K562 (cell line): ENCODE data around the gene CDC6. TPM values are rescaled to one million over a fixed set of nuclear protein-coding genes. Genes with fewer than 3 reads are reported as not detected.

Experiments
- ATAC-seq: fragments of 200-7000 bp; cut with Tn5 transposase; 3 replicates; pipeline ENCODE4 v1.9.1; 2020; ENCODE audit warnings: moderate library complexity
- Bru-seq: library from RNA; stranded (reverse); fragments of 400-500 nt; gene quantifications from one replicate; lab custom pipeline; 2021; lab: Mats Ljungman, UMichigan
- BruChase-seq, 2 experiments: library from RNA; stranded (reverse); fragments of 400-500 nt; gene quantifications; one replicate each; lab custom pipeline; 2021; lab: Mats Ljungman, UMichigan
- BruUV-seq: library from RNA; stranded (reverse); fragments of 400-500 nt; replicated peaks from 2 replicates; lab custom pipeline; 2021; lab: Mats Ljungman, UMichigan
- CTCF ChIA-PET: fragments of 300-600 bp; formaldehyde crosslinking; extraction: SDS; loops from one replicate; lab custom pipeline; 2021; ENCODE audit warnings: low intra/inter-chr PET ratio; lab: Yijun Ruan, JAX
- POLR2A ChIA-PET: fragments of 300-600, 350-650 bp; sonication (Branson Sonifier 250); formaldehyde crosslinking; extraction: SDS; loops from one replicate; lab custom pipeline; 2021; ENCODE audit warnings: antibody characterized with exemption, inconsistent platforms; lab: Yijun Ruan, JAX
- DNase-seq, 4 experiments: peaks; one replicate each; pipeline versions ENCODE4 v3.0.0 to v3.0.0-alpha.2; 2011 to 2018; ENCODE audit warnings: low spot score in 3 of 4, mixed read lengths in 3 of 4; ENCODE audit errors: extremely low read depth in 1 of 4
- FAIRE-seq: peaks from 2 replicates; lab custom pipeline; 2011; peaks lifted over from hg19 to GRCh38; lab: Jason Lieb, UNC
- H2AFZ ChIP-seq: 2 replicates; pipeline ENCODE4 v1.6.0; 2011; ENCODE audit warnings: low read depth, low read length, control low read depth, inconsistent platforms
- H3K27ac ChIP-seq: fragments of 200-600 bp; 3 replicates; pipeline ENCODE4 v1.8.0; 2011; ENCODE audit warnings: low read depth, mild to moderate bottlenecking, control low read depth, inconsistent platforms, low read length, moderate library complexity, mixed read lengths; ENCODE audit errors: extremely low read depth
- H3K27me3 ChIP-seq, 2 experiments: fragments of 300-600 bp in 1 of 2; 2 replicates in 1 of 2; 3 replicates in 1 of 2; pipeline versions ENCODE4 v1.6.0 to v1.8.0; 2011; ENCODE audit warnings: inconsistent platforms in 2 of 2, low read length in 2 of 2, mild to moderate bottlenecking in 1 of 2, mixed read lengths in 1 of 2, moderate library complexity in 1 of 2; ENCODE audit not compliant: control insufficient read depth in 2 of 2, insufficient read depth in 2 of 2
- H3K36me3 ChIP-seq: fragments of 300-600 bp; 3 replicates; pipeline ENCODE4 v1.8.0; 2011; ENCODE audit warnings: mild to moderate bottlenecking, low read length, inconsistent platforms; ENCODE audit not compliant: control insufficient read depth, insufficient read depth
- H3K4me1 ChIP-seq, 2 experiments: fragments of 200-600 bp in 1 of 2; replicated peaks in 1 of 2; 2 replicates in 1 of 2; 3 replicates in 1 of 2; pipeline versions ENCODE4 v1.5.1 to v1.8.0; 2011; ENCODE audit warnings: inconsistent platforms in 2 of 2, low read length in 2 of 2, mild to moderate bottlenecking in 1 of 2, mixed read lengths in 1 of 2, moderate library complexity in 1 of 2; ENCODE audit not compliant: control insufficient read depth in 2 of 2, insufficient read depth in 2 of 2
- H3K4me2 ChIP-seq: 2 replicates; pipeline ENCODE4 v1.6.1; 2011; ENCODE audit warnings: low read length, control low read depth, inconsistent platforms, mixed read lengths; ENCODE audit not compliant: insufficient read depth
- H3K4me3 ChIP-seq: fragments of 200-600 bp; sonication (generic), shearing (Covaris generic); 2 replicates; pipeline ENCODE4 v1.5.1; 2016; ENCODE audit warnings: control low read depth, inconsistent platforms
- H3K79me2 ChIP-seq: fragments of 200-600 bp; 3 replicates; pipeline ENCODE4 v1.8.0; 2011; ENCODE audit warnings: low read length, inconsistent platforms; ENCODE audit not compliant: control insufficient read depth, insufficient read depth
- H3K9ac ChIP-seq, 2 experiments: 2 replicates each; pipeline versions ENCODE4 v1.6.0 to v1.6.1; 2011; ENCODE audit warnings: low read depth in 2 of 2, low read length in 2 of 2, control low read depth in 1 of 2, inconsistent platforms in 1 of 2, mild to moderate bottlenecking in 1 of 2, mixed read lengths in 1 of 2; ENCODE audit not compliant: insufficient read depth in 1 of 2
- H3K9me1 ChIP-seq: one replicate; pipeline ENCODE4 v1.6.0; 2011; ENCODE audit warnings: inconsistent platforms, mild to moderate bottlenecking, low read length, moderate library complexity; ENCODE audit not compliant: control insufficient read depth, insufficient read depth
- H3K9me3 ChIP-seq: replicated peaks from 2 replicates; pipeline ENCODE4 v1.5.1; 2011; ENCODE audit warnings: low read depth, low read length, inconsistent platforms; ENCODE audit not compliant: control insufficient read depth, insufficient read depth
- H4K20me1 ChIP-seq: replicated peaks from 2 replicates; pipeline ENCODE4 v1.6.1; 2011; ENCODE audit warnings: low read length, inconsistent platforms, mixed read lengths; ENCODE audit not compliant: control insufficient read depth, insufficient read depth
- CSDE1 ChIP-seq, 2 experiments: fragments of 450-650 bp; IDR thresholded peaks; 2 replicates each; pipeline ENCODE4 v1.6.1; 2016; ENCODE audit warnings: mild to moderate bottlenecking in 1 of 2
- CXXC5 ChIP-seq: fragments of 250-450 bp; sonication (Bioruptor Pico); IDR thresholded peaks from 2 replicates; pipeline ENCODE4 v1.8.0; 2022; ENCODE audit warnings: inconsistent platforms, mild to moderate bottlenecking, moderate library complexity
- WGBS: fragments of 100-300 bp; shearing (Covaris generic); methylation state at CpG from one replicate; pipeline ENCODE4 v1.1.6; 2016; ENCODE audit warnings: low coverage, mixed read lengths; ENCODE audit not compliant: insufficient coverage; ENCODE audit errors: missing lambda C conversion rate; 5-methylcytosine and 5-hydroxymethylcytosine counted together
- in situ Hi-C: fragments of 300-500 bp; cut with MboI; formaldehyde crosslinking; loops from 4 replicates; pipeline ENCODE4 v1.15.0; 2018; ENCODE audit warnings: inconsistent platforms, mixed read lengths
- intact Hi-C: fragments of 100-400 bp; cut with micrococcal nuclease; formaldehyde crosslinking; loops from 2 replicates; pipeline ENCODE4 v1.14.2; 2022
- long read RNA-seq, 3 experiments: library from polyadenylated mRNA in 2 of 3; library from RNA in 1 of 3; unstranded in 2 of 3; stranded (forward) in 1 of 3; transcript quantifications; one replicate each; pipeline ENCODE4 v2.0.0, GENCODE V29; 2019 to 2022
- polyA minus RNA-seq, 3 experiments: library from RNA; depleted of rRNA, polyadenylated mRNA; stranded (reverse); fragments of >200 nt; gene quantifications; 2 replicates each; pipeline ENCODE4 v1.2.3, GENCODE V29; 2011
- polyA plus RNA-seq, 8 experiments: library from polyadenylated mRNA; depleted of rRNA in 4 of 8; stranded (reverse) in 5 of 8; unstranded in 3 of 8; fragments of >200 nt; fragmentation: Nextera tagmentation in 2 of 8; fragmentation: Illumina TruSeq in 1 of 8; extraction: Ambion mirVana in 2 of 8; extraction: Trizol in 1 of 8; gene quantifications; 2 replicates each; pipeline versions ENCODE4 v1.2.1 to v1.2.3, GENCODE V29; 2011 to 2014; ENCODE audit warnings: inconsistent platforms in 1 of 8, missing spikeins in 1 of 8
- total RNA-seq, 7 experiments: library from RNA; depleted of rRNA in 6 of 7; stranded (reverse); fragments of >200 nt in 6 of 7; fragmentation: Illumina TruSeq in 2 of 7; extraction: Trizol in 2 of 7; gene quantifications; 2 replicates each; pipeline versions ENCODE4 v1.2.1 to v1.2.3, GENCODE V29; 2011 to 2021; ENCODE audit warnings: low replicate concordance in 1 of 7
- TF ChIP-seq, protein P1 (sequence below): fragments of 450-650 bp; IDR thresholded peaks from 2 replicates; pipeline ENCODE4 v1.6.1; 2018; ENCODE audit warnings: mild to moderate bottlenecking, low read depth; ENCODE audit not compliant: partially characterized antibody
- TF ChIP-seq, protein P2 (sequence below): fragments of 250-450 bp; sonication (Bioruptor Pico); IDR thresholded peaks from 2 replicates; pipeline ENCODE4 v1.4.0; 2020

Gene CDC6, protein sequence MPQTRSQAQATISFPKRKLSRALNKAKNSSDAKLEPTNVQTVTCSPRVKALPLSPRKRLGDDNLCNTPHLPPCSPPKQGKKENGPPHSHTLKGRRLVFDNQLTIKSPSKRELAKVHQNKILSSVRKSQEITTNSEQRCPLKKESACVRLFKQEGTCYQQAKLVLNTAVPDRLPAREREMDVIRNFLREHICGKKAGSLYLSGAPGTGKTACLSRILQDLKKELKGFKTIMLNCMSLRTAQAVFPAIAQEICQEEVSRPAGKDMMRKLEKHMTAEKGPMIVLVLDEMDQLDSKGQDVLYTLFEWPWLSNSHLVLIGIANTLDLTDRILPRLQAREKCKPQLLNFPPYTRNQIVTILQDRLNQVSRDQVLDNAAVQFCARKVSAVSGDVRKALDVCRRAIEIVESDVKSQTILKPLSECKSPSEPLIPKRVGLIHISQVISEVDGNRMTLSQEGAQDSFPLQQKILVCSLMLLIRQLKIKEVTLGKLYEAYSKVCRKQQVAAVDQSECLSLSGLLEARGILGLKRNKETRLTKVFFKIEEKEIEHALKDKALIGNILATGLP
- total RNA-seq (2011; cell fraction: chromatin; rRNA removed; ENCODE audit: low replicate concordance): 102 and 166 TPM in 2 replicates
- total RNA-seq (2011; cell fraction: nucleolus; rRNA removed): 52.6 and 55.5 TPM in 2 replicates
- 82.0 and 95.0 TPM in 2 replicates for total RNA-seq (2011; cell fraction: nucleoplasm; rRNA removed)
- total RNA-seq (2014; rRNA removed) (67.4 and 78.9 TPM in 2 replicates), total RNA-seq (2014; rRNA removed; fragmentation: Illumina TruSeq; extraction: Trizol) (119 and 133 TPM in 2 replicates), total RNA-seq (2015; rRNA removed; fragmentation: Illumina TruSeq; extraction: Trizol) (110 and 112 TPM in 2 replicates), total RNA-seq (2021) (121 and 126 TPM in 2 replicates), polyA plus RNA-seq (2011; rRNA removed) (63.3 and 106 TPM in 2 replicates), polyA plus RNA-seq (2014; fragmentation: Illumina TruSeq; extraction: Trizol) (141 and 150 TPM in 2 replicates), polyA plus RNA-seq (2014; fragmentation: Nextera tagmentation; extraction: Ambion mirVana) (10 to 100 TPM; 29.6 to 55.0 TPM), polyA plus RNA-seq (2014; rRNA removed) (70.5 and 73.4 TPM in 2 replicates), polyA minus RNA-seq (2011; rRNA and poly(A)+ RNA removed) (64.2 and 81.5 TPM in 2 replicates), Bru-seq, nascent RNA (percentile 93 among the genes with signal in this experiment), BruChase-seq, experiment 1, labeled RNA remaining after a 2-hour chase (percentile 92 among the genes with signal in this experiment), BruChase-seq, experiment 2, labeled RNA remaining after a 6-hour chase (percentile 92 among the genes with signal in this experiment)
- 26.5 and 34.3 TPM in 2 replicates for polyA plus RNA-seq (2011; cell fraction: cytosol; rRNA removed)
- polyA plus RNA-seq (2011; cell fraction: nucleus; rRNA removed): 33.5 and 41.3 TPM in 2 replicates
- 67.6 and 73.5 TPM in 2 replicates for polyA plus RNA-seq (2012)
- 15.9 and 41.5 TPM in 2 replicates for polyA minus RNA-seq (2011; cell fraction: cytosol; rRNA and poly(A)+ RNA removed)
- 28.5 and 39.0 TPM in 2 replicates for polyA minus RNA-seq (2011; cell fraction: nucleus; rRNA and poly(A)+ RNA removed)
- long read RNA-seq, experiment 1, full-length matches to known transcripts: 344 of 435 reads
- long read RNA-seq, experiment 1, partial matches to known transcripts: 45 of 435 reads
- long read RNA-seq, experiment 1, other reads (novel, unspliced or antisense): 46 of 435 reads
- long read RNA-seq, experiment 2, full-length matches to known transcripts: 31 of 99 reads
- long read RNA-seq, experiment 2, partial matches to known transcripts: 12 of 99 reads
- long read RNA-seq, experiment 2, other reads (novel, unspliced or antisense): 56 of 99 reads
- long read RNA-seq, experiment 3, full-length matches to known transcripts: 117 of 146 reads
- long read RNA-seq, experiment 3, partial matches to known transcripts: 17 of 146 reads
- long read RNA-seq, experiment 3, other reads (novel, unspliced or antisense): 12 of 146 reads

DNA sequence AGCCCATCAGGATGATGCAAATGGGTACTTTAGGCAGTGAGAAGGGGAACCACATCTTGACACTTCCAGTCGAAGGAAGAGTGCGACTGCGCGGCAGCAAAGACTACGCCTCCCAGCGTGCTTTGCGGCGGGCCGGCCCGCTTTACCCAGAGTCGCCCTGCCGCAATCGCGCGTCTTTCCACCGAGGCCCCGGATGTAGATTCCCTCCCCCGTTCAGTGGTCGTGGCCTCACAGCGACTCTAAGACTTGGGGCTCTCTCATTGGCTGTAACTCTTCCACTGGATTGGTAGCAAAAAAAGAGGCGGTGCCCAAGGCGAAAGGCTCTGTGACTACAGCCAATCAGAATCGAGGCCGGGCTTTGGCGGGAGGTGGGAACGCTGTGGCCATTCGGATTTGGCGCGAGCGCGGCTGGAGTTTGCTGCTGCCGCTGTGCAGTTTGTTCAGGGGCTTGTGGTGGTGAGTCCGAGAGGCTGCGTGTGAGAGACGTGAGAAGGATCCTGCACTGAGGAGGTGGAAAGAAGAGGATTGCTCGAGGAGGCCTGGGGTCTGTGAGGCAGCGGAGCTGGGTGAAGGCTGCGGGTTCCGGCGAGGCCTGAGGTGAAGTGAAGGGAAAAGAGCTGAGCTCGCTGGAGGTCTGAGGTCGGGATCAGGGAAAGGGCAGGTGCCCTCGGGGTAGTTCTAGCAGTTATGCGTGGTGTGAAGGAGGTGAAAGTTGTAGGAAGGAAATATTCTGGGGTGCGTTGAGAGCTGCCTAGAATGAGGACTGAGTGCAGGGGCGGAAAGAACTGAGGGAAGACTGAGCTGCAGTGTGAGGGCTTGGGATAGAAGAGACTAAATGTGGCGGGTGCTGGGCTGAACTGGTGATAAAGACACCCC lies at the start of gene CDC6:
TSS of gene CDC6 (plus strand) at position 386 of the 876 bp plus-strand sequence. CDS start 1,542 bp downstream, outside the sequence.
- WGBS: 1% methylated on average over 46 of the region's 47 CpGs
- no peaks in the 10 kb centered on the region for H3K9me1 ChIP-seq
- H2AFZ ChIP-seq: peak within 1 kb of the TSS; percentile 89
- intact Hi-C loops (loop anchor here (5.0 kb wide), 3 partner anchors 65 to 275 kb away; no protein-coding TSS in a partner anchor), in situ Hi-C loops (loop anchor here (5.0 to 25.0 kb wide), 2 partner anchors 95 to 275 kb away; partner anchors contain the start of gene CSF3)
- POLR2A ChIA-PET: interaction anchor here (0.6 to 3.4 kb wide), 15 partner anchors 9 to 762 kb away, joined by 3 to 16 read pairs (median 4); no protein-coding TSS in a partner anchor
- no peaks in the 10 kb centered on the region for H3K9me3 ChIP-seq
- H3K27me3 ChIP-seq: no peaks in the 10 kb centered on the region
- ATAC-seq (peak; percentile 98), FAIRE-seq (peak; percentile 98), DNase-seq (peak; percentile 98 to 99 (median 99))
- peaks cover 35% of the 10 kb centered on the region for H3K36me3 ChIP-seq
- H3K4me3 ChIP-seq: peak within 1 kb of the TSS; percentile 89
- H4K20me1 ChIP-seq: no peaks in the 10 kb centered on the region
- H3K79me2 ChIP-seq: peaks cover 41% of the 10 kb centered on the region
- BruUV-seq: TSS peak; percentile 69
- H3K27ac ChIP-seq: peak within 1 kb of the TSS; percentile 95
- H3K4me2 ChIP-seq: peak within 1 kb of the TSS; percentile 96
- H3K4me1 ChIP-seq: peaks cover 0 to 7% of the 10 kb centered on the region in 2 experiments; a peak in 2 of 5 replicates
- H3K9ac ChIP-seq: peak within 1 kb of the TSS; percentile 98 to 100
- CTCF ChIA-PET: interaction anchor here (0.9 to 1.2 kb wide), 2 partner anchors 16 to 85 kb away, joined by 3 to 6 read pairs; no protein-coding TSS in a partner anchor
- TF ChIP-seq, protein P1, sequence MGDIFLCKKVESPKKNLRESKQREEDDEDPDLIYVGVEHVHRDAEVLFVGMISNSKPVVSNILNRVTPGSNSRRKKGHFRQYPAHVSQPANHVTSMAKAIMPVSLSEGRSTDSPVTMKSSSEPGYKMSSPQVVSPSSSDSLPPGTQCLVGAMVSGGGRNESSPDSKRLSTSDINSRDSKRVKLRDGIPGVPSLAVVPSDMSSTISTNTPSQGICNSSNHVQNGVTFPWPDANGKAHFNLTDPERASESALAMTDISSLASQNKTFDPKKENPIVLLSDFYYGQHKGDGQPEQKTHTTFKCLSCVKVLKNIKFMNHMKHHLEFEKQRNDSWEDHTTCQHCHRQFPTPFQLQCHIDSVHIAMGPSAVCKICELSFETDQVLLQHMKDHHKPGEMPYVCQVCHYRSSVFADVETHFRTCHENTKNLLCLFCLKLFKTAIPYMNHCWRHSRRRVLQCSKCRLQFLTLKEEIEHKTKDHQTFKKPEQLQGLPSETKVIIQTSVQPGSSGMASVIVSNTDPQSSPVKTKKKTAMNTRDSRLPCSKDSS: no peak
- no peak for TF ChIP-seq CSDE1 (IDR thresholded peaks at IDR 0.05)
- TF ChIP-seq, protein P2, sequence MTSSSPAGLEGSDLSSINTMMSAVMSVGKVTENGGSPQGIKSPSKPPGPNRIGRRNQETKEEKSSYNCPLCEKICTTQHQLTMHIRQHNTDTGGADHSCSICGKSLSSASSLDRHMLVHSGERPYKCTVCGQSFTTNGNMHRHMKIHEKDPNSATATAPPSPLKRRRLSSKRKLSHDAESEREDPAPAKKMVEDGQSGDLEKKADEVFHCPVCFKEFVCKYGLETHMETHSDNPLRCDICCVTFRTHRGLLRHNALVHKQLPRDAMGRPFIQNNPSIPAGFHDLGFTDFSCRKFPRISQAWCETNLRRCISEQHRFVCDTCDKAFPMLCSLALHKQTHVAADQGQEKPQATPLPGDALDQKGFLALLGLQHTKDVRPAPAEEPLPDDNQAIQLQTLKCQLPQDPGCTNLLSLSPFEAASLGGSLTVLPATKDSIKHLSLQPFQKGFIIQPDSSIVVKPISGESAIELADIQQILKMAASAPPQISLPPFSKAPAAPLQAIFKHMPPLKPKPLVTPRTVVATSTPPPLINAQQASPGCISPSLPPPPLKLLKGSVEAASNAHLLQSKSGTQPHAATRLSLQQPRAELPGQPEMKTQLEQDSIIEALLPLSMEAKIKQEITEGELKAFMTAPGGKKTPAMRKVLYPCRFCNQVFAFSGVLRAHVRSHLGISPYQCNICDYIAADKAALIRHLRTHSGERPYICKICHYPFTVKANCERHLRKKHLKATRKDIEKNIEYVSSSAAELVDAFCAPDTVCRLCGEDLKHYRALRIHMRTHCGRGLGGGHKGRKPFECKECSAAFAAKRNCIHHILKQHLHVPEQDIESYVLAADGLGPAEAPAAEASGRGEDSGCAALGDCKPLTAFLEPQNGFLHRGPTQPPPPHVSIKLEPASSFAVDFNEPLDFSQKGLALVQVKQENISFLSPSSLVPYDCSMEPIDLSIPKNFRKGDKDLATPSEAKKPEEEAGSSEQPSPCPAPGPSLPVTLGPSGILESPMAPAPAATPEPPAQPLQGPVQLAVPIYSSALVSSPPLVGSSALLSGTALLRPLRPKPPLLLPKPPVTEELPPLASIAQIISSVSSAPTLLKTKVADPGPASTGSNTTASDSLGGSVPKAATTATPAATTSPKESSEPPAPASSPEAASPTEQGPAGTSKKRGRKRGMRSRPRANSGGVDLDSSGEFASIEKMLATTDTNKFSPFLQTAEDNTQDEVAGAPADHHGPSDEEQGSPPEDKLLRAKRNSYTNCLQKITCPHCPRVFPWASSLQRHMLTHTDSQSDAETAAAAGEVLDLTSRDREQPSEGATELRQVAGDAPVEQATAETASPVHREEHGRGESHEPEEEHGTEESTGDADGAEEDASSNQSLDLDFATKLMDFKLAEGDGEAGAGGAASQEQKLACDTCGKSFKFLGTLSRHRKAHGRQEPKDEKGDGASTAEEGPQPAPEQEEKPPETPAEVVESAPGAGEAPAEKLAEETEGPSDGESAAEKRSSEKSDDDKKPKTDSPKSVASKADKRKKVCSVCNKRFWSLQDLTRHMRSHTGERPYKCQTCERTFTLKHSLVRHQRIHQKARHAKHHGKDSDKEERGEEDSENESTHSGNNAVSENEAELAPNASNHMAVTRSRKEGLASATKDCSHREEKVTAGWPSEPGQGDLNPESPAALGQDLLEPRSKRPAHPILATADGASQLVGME (CRISPR knock-in tag): no peak
- peak; percentile 92 for TF ChIP-seq CXXC5 (CRISPR knock-in tag)
